NCI-H2227 (cell line): ENCODE results near the gene SLC26A11.

Source experiments
- DNase-seq: peaks from one replicate; lab custom pipeline; 2025; ENCODE audit not compliant: unreplicated experiment; lab: John Stamatoyannopoulos, UW

SLC26A11 gene

GRCh38 chr17:80277751-80278671, 57.8 kb downstream of the SLC26A11 start:
- no peak for DNase-seq

DNA sequence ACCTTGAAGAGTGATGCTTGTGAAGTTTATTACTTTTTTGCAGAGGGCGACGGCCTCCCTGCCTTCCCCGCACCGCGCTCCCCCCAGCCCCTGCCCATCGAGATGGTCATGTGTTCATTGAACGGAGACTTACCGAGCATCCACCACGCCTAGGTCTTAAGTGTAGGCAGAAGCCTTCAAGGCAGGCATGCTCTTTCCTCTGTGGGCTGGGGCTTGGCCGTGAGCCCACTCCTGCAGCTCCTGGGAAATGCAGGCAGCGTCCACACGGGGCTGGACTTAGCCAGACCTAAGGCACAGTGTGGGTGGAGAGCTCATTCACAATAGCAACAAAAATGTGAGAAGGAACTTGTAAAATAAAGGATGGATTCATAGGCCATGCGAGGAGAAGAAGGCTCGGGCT, 59.7 kb downstream of the SLC26A11 start:
- DNase-seq: peak; percentile 35

GRCh38 chr17:80281516-80281915, 61.3 kb downstream of the SLC26A11 start:
- no peak for DNase-seq

DNA sequence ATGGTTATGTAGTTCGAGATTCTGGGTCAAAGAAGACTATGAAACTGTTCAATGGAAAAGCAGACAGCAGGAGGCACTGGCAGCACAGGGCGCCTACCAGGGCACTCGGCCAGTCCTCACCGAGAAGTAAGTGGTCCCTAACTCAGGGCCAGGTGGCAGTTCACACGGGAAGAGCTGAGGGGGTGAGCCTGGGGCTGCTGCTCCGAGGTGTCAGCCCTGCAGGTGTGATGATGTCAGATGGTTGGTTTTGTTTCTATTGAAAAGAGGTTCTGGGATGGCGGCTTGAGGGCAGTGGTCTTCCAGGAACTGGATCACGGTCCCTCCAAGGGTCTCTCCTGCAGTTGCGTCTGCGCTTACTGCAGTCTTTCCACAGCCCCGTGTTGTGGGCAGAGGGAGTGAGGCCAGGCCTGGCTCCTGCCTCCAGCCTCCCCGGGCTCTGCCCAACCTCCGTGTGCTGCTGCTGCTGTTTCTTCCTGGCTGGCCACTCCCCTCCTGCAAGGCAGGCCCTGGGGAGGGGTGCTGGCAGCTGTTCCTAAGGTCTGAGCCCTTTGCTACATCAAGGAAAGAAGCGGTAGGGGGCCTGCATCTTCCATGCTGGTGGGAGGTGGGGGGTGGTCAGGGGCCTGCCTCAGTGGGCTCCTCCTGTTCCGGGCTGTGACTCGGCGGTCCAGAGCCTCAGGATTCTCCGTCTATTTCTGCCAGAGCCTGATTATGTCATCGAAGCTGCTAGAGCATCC, 63.1 kb downstream of the SLC26A11 start:
- no peak for DNase-seq

- no peak for DNase-seq
Observed at GRCh38 chr17:80284631-80285030, 64.4 kb downstream of the SLC26A11 start.

DNA sequence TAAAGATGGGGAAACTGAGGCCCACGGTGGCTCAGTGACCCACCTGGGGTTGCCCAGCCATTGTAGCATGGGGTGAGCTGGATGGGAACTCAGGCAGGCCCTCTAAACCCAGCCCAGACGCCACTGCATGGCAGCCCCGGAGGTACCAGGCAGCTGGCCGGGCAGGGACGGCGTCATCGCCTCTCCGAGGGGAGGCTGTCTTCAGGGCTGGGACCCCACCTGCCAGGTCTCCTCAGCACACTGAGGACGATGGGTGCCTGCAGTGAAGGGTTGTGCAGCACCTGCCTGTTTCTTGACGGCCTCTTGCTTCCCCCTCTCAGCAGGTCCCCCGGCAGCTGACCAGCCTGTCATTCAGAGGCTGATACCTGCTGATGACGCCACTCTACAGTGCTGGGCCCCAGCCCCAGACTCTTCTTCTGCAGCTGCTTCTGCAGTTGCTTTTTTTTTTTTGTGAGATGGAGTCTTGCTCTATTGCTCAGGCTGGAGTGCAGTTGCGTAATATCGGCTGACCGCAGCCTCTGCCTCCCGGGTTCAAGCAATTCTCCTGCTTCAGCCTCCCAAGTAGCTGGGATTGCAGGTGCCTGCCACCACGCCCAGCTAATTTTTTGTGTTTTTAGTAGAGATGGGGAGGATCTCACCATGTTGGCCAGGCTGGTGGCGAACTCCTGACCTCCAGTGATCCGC, 65.2 kb downstream of the SLC26A11 start:
- no peak for DNase-seq

GRCh38 chr17:80286638-80286960, 66.4 kb downstream of the SLC26A11 start:
- no peak for DNase-seq

DNA sequence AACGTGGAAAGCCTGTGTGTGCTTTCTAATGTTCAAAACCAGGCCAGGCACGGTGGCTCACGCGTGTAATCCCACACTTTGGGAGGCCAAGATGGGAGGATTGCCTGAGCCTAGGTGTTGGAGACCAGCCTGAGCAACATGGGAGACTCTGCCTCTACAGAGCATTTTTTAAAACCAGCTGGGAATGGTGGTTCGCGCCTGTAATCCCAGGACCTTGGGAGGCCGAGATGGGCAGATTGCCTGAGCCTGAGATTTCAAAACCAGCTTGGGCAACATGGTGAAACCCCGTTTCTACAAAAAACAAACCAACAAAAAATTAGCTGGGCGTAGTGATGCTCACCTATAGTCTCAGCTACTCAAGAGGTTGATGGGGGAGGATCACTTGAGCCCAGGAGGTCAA, 66.8 kb downstream of the SLC26A11 start:
- DNase-seq: no peak

DNA sequence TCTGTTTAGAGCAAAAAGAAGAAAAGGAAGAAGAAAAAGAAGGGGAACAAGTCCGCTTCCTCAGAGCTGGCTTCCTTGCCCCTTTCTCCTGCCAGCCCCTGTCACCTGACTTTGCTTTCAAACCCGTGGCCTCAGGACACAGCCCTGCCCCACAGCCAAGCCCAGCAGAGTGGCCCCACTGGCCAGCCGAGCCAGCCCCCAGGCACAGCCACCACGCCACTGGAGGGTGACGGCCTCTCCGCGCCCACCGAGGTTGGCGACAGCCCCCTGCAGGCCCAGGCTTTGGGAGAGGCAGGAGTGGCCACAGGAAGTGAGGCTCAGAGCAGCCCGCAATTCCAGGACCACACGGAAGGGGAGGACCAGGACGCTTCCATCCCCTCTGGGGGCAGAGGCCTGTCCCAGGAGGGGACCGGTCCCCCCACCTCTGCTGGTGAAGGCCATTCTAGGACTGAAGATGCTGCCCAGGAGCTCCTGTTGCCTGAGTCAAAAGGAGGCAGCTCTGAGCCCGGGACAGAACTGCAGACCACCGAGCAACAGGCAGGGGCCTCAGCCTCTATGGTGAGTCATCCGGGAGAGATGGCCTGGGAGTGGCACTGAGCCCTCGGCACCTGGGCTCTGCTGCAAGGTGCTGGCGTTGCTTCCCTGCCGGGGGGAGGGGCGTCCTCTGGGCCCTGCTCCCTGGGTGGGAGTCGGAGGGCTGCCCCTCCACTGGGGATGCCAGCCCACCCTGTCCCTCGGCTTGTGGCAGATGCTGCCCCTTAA, 67.8 kb downstream of the SLC26A11 start:
- DNase-seq: no peak

DNA sequence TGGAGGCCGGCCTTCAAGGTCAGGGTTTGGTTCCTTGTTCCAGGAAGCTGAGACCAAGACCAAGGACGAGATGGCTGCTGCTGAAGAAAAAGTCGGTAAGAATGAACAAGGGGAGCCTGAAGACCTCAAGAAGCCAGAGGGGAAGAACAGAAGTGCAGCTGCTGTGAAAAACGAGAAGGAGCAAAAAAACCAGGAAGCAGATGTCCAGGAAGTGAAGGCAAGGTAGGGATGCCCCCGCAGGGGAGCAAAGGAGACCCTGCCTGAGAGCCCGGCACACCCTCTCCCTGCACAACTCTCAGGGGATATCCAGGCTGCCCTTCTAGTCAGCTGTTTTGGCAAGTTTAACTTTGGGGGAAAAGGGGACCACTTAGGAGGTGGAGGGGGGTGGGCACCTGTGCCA, 69.4 kb downstream of the SLC26A11 start:
- DNase-seq: no peak

DNA sequence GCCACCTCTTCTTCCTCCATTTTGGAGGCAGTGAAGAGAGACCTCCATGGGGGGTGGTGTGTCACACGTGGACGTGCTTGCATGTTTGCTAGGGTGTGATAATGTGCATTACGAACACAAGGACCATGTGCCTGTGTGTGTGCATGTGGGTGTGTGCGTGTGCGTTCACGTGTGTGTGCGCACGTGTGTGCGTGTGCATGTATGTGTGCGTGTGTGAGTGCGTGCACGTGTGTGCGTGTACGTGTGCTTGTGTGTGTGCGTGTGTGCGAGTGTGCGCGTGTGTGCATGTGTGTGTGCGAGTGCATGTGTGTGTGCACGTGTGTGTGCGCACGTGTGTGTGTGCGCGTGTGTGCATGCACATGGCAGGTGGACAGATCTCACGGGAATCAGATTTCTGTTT, 69.9 kb downstream of the SLC26A11 start:
- DNase-seq: no peak

DNA sequence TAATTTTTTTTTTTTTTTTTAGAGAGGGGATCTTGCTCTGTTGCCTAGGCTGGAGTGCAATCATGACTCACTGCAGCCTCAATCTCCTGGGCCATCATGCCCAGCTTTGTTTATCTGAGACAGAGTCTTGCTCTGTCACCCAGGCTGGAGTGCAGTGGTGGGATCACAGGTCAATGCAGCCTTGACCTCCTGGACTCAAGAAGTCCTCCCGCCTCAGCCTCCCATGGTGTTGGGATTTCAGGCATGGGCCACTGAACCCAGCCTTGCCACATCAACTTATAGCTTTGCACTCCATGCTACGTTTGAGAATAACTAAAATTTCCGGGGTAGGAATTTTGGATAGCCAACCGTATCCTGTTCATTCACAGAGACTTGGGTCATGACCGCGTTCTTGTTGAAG, 71.0 kb downstream of the SLC26A11 start:
- no peak for DNase-seq

DNA sequence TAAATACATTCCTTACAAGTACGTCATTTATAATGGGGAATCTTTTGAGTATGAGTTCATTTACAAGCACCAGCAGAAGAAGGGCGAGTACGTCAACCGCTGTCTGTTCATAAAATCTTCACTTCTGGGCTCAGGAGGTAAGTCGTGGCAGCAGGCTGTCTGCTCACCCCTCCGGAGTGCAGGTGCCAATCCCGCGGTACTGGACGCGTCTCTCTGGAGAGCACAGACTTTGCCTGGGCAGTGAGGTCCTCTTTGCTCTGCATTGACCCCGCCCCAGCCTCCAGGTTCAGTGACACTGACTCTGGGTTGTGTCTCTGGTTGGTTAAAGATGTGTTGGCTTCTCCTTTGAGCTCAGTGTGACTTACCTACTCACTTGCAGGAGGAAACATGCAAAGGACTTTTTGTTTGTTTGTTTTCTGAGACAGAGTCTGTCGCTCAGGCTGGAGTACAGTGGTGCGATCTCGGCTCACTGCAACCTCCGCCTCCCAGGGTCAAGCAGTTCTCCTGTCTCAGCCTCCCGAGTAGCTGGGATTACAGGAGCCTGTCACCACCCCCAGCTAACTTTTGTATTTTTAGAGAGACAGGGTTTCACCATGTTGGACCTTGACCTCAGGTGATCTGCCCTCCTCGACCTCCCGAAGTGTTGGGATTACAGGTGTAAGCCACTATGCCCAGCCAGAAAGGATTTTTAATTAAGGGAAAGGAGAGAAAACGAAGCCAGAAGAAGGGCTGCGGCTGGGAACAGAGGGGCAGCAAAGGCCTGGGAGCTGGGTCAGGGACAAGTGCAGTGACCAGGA, 71.7 kb downstream of the SLC26A11 start:
- DNase-seq: no peak

DNA sequence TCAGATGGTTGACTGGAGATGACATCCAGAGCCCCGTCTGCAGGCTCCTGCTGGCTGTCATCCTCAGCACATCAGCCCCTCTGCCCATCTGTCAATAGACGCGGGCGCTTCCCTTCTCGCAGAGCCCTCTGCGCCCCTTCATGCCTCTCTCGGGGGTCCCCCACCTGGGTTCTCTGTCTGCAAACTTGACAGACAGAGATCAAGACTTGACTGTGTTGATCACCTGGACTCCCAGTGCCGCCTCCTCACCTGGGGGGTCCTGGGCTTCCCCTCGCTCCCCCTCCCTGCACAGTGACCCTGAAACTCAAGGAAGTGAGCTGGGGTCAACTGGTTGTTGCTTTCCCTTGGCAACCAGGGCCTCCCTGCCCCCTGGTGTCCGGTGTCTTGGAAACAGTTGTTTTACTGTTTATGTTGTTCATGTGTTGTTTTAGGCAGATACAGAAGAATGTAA, 72.3 kb downstream of the SLC26A11 start:
- DNase-seq: no peak

DNA sequence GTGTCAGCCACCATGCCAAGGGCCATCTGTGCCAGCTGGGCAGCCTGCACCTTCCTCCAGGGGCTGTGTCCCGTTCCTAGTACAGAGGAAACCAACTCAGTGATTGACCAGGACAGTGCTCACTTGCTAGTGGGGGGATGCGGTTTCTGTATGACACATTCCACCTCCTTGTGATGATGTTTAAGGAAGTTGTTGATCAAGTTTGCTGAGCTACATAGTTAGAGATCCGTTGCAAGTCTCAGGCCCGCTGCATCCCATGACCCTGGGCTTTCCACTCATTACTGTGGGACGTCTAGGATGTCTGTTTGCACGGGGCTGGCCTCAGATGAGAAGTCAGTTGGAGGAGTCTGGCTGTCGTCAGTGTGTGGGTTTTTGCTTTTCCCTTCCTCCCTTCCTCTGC, 74.0 kb downstream of the SLC26A11 start:
- DNase-seq: no peak

DNA sequence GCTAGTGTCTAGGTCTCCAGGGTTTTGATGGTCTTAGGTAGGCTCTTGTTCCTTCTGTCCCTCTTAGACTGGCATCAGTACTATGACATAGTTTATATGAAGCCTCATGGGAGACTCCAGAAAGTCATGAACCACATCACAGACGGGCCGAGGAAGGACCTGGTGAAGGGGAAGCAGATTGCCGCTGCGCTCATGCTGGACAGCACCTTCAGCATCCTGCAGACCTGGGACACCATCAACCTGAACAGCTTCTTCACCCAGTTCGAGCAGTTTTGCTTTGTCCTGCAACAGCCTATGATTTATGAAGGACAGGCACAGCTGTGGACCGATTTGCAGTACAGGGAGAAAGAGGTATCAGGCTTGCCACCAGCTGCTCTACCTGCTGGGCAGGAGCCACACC, 74.4 kb downstream of the SLC26A11 start:
- DNase-seq: no peak

GRCh38 chr17:80295146-80295545, 74.9 kb downstream of the SLC26A11 start:
- no peak for DNase-seq

DNA sequence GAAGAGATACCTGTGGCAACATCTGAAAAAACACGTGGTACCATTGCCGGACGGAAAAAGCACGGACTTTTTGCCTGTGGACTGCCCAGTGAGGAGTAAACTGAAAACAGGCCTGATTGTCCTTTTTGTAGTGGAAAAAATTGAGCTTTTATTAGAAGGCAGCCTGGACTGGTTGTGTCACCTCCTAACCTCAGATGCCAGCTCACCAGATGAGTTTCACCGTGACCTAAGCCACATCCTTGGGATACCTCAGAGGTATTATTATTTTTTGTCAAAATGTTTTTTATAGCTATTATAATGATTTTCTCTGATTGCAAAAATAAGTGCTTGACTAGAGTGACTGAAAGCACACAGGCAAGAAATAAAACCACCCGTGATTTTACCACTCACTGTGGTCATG, 75.3 kb downstream of the SLC26A11 start:
- DNase-seq: no peak

DNA sequence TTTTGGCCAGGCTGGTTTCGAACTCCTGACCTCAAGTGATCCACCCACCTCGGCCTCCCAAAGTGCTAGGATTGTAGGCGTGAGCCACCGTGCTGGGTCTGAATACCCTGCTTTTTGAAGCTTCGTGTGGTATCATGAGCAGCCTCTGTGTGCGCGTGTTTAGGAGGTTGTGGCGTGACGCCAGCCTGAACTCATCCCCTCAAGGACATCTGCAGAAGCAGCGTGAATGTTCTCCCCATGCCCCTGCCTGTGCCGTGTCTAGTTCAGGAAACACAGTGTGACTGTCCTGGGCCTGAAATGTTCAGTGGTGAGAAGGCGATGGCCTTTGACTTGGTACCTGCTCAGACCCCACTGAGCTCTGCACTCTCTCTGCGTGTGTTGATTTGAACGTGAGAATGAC, 76.0 kb downstream of the SLC26A11 start:
- no peak for DNase-seq

DNA sequence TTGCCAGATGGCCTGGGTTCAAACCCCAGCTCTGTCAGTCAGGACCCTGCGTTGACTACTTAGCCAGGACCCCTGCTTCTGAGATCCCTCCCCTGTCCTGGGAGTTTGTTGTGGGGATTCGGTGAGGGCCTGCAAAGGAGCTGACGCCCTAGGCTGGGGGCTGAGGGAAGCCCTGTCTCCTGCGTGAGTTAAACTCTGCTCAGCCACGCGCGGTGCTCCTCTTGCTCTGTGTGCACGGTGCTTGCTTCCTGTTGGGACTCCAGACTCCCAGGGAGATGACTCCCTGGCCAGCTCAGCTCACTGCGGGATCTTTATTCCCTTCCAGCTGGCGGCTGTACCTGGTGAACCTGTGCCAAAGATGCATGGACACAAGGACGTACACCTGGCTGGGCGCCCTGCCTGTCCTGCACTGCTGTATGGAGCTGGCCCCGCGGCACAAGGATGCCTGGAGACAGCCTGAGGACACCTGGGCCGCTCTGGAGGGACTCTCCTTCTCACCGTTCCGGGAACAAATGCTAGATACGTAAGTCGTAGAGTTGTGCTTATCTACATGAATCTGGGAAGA, 77.9 kb downstream of the SLC26A11 start:
- DNase-seq: no peak
